Left ventricle myocardium inferior (tissue), 1 donor: ENCODE measurements around the gene ABHD18. TPM values are rescaled to one million over a fixed set of nuclear protein-coding genes. Genes with fewer than 3 reads are reported as not detected.

ENCODE experiments used
- DNase-seq: peaks from one replicate; pipeline ENCODE4 v3.0.0-alpha.2; 2020
- H3K27ac ChIP-seq: fragments of 200-600 bp; replicated peaks from 2 replicates; pipeline ENCODE4 v1.8.0; 2021
- H3K27me3 ChIP-seq: fragments of 200-600 bp; 2 replicates; pipeline ENCODE4 v1.8.0; 2021; ENCODE audit warnings: low read depth
- H3K36me3 ChIP-seq: fragments of 200-600 bp; 2 replicates; pipeline ENCODE4 v1.8.0; 2021
- H3K4me1 ChIP-seq: fragments of 200-600 bp; 2 replicates; pipeline ENCODE4 v1.8.0; 2021
- H3K4me3 ChIP-seq: fragments of 200-600 bp; 2 replicates; pipeline ENCODE4 v1.8.0; 2021; ENCODE audit warnings: mild to moderate bottlenecking, moderate library complexity
- H3K9me3 ChIP-seq: fragments of 200-600 bp; replicated peaks from 2 replicates; pipeline ENCODE4 v1.8.0; 2021
- intact Hi-C: fragments of 100-400 bp; cut with micrococcal nuclease; formaldehyde crosslinking; loops from one replicate; pipeline ENCODE4 v1.11.0; 2022
- total RNA-seq: library from RNA; stranded (reverse); fragmentation: NEBNext Ultra II Directional; extraction: Animal tissue kit (Norgen Biotek cat#: 25700); gene quantifications from one replicate; pipeline ENCODE4 v1.2.1, GENCODE V29; 2021
- TF ChIP-seq, protein P1 (sequence below): fragments of 200-600 bp; IDR thresholded peaks from 2 replicates; pipeline ENCODE4 v1.8.0; 2021; ENCODE audit warnings: antibody characterized with exemption, mild to moderate bottlenecking, borderline replicate concordance
- donor health status: DM: no; HTN: yes; CAD: no; lungs with severe emphysema.

Gene ABHD18
- total RNA-seq, 1 donor from 2014 or later, result 30.4 TPM

DNA sequence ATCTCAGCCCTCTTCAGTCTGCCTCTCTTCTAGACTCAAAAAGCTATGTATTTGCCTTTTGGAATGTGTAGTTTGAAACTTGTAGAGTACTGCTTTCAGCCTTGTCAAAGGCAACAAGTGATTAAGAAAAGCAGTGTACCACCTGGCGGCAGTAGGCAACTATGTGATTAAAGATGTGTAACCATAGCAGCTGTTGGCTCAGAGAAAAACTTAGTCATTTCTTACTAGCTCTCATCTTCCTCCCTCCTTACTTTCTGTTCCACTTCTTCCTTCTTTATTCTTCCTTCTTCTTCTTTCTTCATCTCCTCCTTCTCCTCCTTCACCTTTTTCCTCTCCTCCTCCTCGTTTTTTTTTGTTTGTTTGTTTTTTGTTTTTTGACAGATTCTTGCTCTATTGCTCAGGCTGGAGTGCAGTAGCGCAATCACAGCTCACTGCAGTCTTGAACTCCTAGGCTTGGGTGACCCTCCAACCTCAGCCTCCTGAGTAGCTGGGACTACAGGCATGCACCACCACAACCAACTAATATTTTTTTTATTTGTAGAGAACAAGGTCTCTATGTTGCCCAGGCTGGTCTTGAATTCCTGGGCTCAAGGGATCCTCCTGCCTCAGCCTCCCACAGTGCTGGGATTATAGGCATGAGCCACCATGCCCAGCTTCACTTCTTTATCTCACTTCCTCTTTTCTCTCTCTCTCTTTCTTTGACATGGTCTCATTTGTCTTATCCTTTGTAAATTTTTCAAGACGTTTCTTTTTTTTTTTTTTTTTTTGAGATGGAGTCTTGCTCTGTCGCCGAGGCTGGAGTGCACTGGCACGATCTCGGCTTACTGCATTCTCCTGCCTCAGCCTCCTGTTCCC, 32.6 kb downstream of the ABHD18 start:
- H3K4me3 ChIP-seq, result no peak overlapping the region
- no peak overlapping the region for H3K27ac ChIP-seq
- intact Hi-C loops, result no loop called here
- TF ChIP-seq, protein P1, sequence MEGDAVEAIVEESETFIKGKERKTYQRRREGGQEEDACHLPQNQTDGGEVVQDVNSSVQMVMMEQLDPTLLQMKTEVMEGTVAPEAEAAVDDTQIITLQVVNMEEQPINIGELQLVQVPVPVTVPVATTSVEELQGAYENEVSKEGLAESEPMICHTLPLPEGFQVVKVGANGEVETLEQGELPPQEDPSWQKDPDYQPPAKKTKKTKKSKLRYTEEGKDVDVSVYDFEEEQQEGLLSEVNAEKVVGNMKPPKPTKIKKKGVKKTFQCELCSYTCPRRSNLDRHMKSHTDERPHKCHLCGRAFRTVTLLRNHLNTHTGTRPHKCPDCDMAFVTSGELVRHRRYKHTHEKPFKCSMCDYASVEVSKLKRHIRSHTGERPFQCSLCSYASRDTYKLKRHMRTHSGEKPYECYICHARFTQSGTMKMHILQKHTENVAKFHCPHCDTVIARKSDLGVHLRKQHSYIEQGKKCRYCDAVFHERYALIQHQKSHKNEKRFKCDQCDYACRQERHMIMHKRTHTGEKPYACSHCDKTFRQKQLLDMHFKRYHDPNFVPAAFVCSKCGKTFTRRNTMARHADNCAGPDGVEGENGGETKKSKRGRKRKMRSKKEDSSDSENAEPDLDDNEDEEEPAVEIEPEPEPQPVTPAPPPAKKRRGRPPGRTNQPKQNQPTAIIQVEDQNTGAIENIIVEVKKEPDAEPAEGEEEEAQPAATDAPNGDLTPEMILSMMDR, result peak; percentile 45
- H3K9me3 ChIP-seq, result peaks cover 30% of the 10 kb centered on the region
- H3K4me1 ChIP-seq, result peaks cover 6% of the 10 kb centered on the region
- DNase-seq, result no peak
- no peaks in the 10 kb centered on the region for H3K27me3 ChIP-seq
- peaks cover 46% of the 10 kb centered on the region for H3K36me3 ChIP-seq

DNA sequence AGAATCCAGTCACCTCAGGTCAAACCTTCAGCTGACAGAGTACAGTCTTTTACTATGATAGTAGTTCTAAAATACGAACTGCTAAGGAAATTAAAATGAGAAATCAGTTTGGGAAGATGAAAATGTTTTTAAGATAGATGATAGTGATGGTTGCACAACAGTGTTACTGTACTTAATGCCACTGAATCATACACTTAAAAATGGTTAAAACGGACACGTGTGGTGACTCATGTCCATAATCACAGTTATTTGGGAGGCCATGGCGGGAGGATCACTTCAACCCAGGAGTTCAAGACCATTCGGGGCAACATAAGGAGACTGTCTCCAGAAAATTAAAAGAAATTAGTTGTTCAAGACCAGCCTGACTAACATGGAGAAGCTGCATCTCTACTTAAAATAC, 41.4 kb downstream of the ABHD18 start:
- TF ChIP-seq, protein P1, result no peak
- no peaks in the 10 kb centered on the region for H3K9me3 ChIP-seq
- intact Hi-C loops, result no loop called here

GRCh38 chr4:128009428-128009827, 44.2 kb downstream of the ABHD18 start:
- Histone ChIP-seq H3K27me3 (no peaks in the 10 kb centered on the region), H3K4me1 (no peaks in the 10 kb centered on the region), H3K27ac (no peak overlapping the region), H3K9me3 (no peaks in the 10 kb centered on the region), H3K36me3 (peaks cover 26% of the 10 kb centered on the region), H3K4me3 (no peak overlapping the region)
- TF ChIP-seq, protein P1, result no peak
- intact Hi-C loops, result no loop called here
- DNase-seq, result no peak

More for the DNA sequence above, 41.4 kb downstream of the ABHD18 start:
- DNase-seq, result no peak
- Histone ChIP-seq H3K27me3 (no peaks in the 10 kb centered on the region), H3K4me1 (no peaks in the 10 kb centered on the region), H3K36me3 (peaks cover 20% of the 10 kb centered on the region), H3K27ac (no peak overlapping the region), H3K4me3 (no peak overlapping the region)

DNA sequence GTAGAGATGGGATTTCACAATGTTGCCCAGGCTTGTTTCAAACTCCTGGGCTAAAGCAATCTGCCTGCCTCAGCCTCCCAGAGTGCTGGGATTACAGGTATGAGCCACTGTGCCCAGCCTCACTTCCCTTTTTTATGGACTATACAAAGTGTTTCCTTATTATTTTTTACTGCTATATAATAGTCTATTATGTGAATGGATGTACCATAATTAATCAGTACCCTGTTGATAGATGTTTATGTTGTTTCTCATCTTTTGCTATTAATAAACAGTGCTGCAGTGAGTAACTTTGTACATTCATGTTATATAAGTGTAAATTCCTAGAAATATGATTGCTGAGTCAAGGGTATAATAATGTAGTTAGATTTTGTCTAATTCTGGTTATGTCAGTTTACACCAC, 60.1 kb downstream of the ABHD18 start:
- no peak for DNase-seq
- intact Hi-C loops, result no loop called here
- Histone ChIP-seq H3K9me3 (no peaks in the 10 kb centered on the region), H3K27me3 (no peaks in the 10 kb centered on the region), H3K36me3 (peaks cover 94% of the 10 kb centered on the region), H3K4me1 (no peaks in the 10 kb centered on the region), H3K4me3 (no peak overlapping the region), H3K27ac (no peak overlapping the region)
- TF ChIP-seq, protein P1, result no peak

DNA sequence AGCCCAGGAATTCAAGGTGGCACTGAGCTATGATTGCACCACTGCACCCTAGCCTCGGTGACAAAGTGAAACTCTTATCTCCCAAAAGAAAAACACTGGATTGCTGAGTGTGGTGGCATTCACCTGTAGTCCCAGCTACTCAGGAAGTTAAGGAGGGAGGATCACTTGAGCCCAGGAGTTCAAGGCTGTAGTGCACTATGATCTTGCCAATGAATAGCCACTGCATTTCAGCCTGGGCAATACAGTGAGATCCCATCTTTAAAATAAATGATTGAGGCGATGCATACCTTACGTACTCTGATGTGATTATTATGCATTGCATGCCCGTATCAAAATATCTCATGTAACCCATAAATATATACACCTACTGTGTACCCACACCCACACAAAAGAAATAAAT, 64.7 kb downstream of the ABHD18 start:
- Histone ChIP-seq H3K27ac (no peak overlapping the region), H3K27me3 (no peaks in the 10 kb centered on the region), H3K4me3 (no peak overlapping the region), H3K9me3 (no peaks in the 10 kb centered on the region), H3K36me3 (peaks cover 73% of the 10 kb centered on the region), H3K4me1 (no peaks in the 10 kb centered on the region)
- TF ChIP-seq, protein P1, result no peak
- no peak for DNase-seq
- intact Hi-C loops, result no loop called here
